GM12878 (cell line): ENCODE measurements around the gene SPINDOC.

Source experiments
- CTCF ChIP-seq, 3 experiments: IDR thresholded peaks in 2 of 3; conservative IDR thresholded peaks in 1 of 3; 2 replicates each; pipeline ENCODE4 v1.5.1; 2011; ENCODE audit warnings: low read depth in 3 of 3, low read length in 3 of 3, mild to moderate bottlenecking in 3 of 3, control low read depth in 2 of 3, moderate library complexity in 2 of 3, inconsistent platforms in 1 of 3, mixed read lengths in 1 of 3; ENCODE audit not compliant: control insufficient read depth in 2 of 3, insufficient read depth in 1 of 3; ENCODE audit errors: extremely low read depth in 1 of 3
- EZH2 ChIP-seq: IDR thresholded peaks from 2 replicates; pipeline ENCODE4 v1.6.1; 2012; ENCODE audit warnings: low read depth, mild to moderate bottlenecking, control low read depth, inconsistent platforms, low read length, borderline replicate concordance; ENCODE audit not compliant: control insufficient read depth
- FOXM1 ChIP-seq: IDR thresholded peaks from 2 replicates; pipeline ENCODE4 v1.6.1; 2012; ENCODE audit warnings: low read depth, mild to moderate bottlenecking, inconsistent platforms, low read length, moderate library complexity
- ZBTB33 ChIP-seq: fragments of 450-650 bp; IDR thresholded peaks from 2 replicates; pipeline ENCODE4 v1.6.1; 2017; ENCODE audit warnings: mild to moderate bottlenecking

- no peak for TF ChIP-seq ZBTB33
- TF ChIP-seq CTCF (IDR thresholded peaks at IDR 0.05 in 2 of 3, conservative IDR thresholded peaks at IDR 0.05 in 1 of 3; ENCODE audit: control insufficient read depth in 2 of 3, extremely low read depth in 1 of 3, insufficient read depth in 1 of 3, low read depth in 3 of 3, low read length in 3 of 3) = no peak
- TF ChIP-seq EZH2 = no peak
- TF ChIP-seq FOXM1 = no peak
Measured at GRCh38 chr11:63800921-63801320, 12.3 kb upstream of the SPINDOC start.
